HG03460 (cell line): ENCODE measurements around the gene GDI2.
A peak's percentile ranks its signal among the peaks of the same experiment; 100 is the strongest.
"Not testable (repeated sequence)": the region's sequence is repeated elsewhere in the genome, so short reads cannot be mapped to it uniquely, and the experiment has no call there.

Experiments used
- ATAC-seq: cut with Tn5 transposase; IDR thresholded peaks from one replicate; pipeline ENCODE4 v1.9.1; 2021; ENCODE audit not compliant: unreplicated experiment

GDI2 gene

DNA sequence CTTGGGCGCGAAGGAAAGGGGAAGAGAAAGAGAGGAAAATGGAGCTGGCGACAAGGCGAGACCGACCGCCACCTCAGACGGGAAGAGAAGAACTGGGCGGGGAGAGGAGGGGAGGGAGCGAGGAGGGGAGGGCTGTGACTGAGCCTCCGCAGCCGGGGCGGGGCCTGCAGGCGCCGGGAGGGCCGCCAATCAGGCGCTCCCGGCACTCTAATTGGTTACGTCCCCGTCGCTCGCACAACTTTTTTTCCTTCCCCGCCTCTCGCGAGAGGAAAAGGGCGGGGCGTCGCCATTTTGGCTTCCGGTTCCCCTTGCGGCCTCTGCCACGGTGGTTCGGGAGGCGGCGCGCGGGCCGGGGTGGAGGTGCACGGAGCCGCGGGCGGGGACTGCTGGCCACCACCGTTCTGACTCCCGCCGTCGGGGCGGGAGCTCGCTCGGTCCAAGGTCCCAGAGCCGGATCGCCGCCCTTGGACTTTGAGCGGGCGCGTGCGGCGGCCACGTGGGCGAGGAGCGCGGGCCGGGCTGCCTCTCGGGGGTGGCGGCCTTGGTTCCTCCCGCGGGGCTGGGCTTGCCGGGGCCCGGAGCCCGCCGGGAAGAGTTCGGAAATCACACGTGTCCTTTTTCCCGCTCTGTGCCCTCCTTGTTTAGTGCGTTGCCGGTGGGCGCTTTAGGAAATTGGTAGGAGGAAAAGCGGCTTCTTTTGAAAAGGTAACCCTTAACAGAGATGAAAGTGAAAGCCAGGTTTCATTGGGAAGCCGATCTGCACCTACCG, at the start of gene GDI2:
Gene GDI2 (minus strand): TSS at position 94 of the 769 bp plus-strand sequence. CDS start 176 bp downstream, outside the sequence.
- peak; percentile 67 for ATAC-seq

DNA sequence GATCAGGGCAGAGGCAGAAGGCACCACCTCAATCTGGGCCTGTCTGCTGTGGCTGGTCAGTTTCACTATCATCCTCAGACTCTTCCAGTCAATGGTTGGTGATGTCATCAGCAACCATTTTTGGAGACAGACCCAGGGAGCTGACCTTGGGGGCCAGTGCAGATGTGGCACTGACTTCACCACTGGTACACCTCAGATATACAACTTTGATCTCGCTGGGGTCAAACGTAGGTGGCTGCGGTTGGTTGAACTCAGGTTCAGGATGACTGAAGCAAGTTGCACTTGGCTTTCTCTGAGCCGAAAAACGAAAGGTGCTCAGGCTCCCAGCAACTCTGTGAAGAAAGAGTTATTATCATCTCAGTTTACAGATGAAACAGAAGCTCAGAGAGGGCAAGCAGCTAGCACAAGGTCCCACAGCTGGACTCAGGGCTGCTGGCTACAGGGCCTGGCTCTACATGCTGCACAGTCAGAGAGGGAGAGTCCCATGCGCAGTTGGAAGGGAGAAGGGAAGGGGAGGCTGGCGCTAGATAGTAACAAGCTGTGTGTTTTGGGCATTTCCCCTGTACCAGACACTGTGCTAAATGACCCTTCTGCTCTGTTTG, 49.2 kb upstream of the GDI2 start:
- peak; percentile 94 for ATAC-seq

DNA sequence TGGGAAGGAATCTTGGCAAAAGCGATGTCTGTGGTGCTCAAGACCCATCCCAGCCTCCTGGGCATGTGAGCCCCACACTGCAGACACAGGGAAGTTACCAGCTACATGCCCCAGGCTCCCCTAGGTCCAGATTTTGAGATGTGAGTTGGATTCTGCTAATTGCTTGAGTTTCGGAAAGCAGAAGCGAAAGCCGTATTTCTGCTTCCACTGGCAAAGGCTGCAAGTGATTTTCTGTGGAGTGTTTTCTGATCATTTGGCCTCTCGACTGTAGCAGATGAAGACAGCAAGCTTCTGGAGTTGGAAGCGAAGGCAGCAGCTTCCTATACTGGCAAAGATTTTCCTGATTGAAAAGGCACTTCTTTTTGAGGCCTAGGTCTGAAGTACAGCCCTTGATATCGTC, 46.8 kb upstream of the GDI2 start:
- no peak for ATAC-seq

DNA sequence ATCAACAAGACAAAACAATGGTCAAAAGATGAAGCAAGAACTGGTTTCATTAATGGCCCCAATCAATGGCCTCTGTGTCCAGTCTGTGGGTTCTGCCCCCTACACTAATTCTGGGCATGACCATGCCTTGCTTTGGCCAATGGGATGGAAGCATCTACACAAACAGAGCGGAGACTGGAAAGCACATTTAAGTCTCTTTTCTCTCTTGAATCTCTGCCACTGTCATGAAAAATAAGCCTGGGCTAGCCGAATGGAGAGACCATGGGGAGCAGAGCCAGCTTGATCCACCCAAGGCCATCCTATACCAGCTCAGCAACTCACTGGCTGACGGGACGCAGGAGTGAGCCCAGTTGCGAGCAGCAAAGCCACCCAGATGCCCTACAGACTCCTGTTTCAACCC, 45.6 kb upstream of the GDI2 start:
- ATAC-seq = no peak

- no peak for ATAC-seq
These were observed 43.4 kb upstream of the GDI2 start for GRCh38 chr10:5856701-5857004.

DNA sequence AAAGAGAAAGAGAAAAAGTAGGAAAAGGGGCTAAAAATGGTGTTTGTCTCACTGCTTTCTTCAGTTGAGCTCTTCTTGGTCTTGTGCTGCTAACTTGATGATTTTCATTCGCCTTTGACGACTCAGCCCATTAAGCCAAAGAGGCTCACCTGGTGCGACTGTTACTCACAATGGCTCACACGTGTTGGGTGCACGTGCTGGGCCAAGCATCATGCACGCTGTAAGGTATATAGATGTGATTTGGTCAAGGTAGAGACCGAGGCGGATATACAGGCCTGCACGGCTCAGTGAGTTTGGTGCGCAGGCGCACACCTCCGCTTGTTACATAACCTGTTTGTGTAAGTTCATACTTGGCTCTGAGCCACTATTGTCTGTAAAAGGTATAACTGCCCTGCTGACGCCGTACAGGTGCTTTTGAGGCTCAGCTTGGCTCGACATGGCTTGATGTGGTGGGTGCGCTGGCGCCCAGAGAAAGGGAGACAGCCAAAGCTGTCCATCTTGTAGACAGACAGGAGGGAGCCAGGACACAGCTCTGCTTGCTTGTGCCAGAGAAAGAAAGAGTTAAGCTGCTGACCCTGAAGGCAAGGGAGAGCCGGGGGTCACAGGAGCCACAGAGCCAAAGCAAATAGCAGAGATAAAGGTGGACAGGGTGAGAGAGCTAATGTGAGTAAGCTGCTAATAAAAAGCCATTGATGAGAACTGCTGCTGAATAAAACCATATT, 42.9 kb upstream of the GDI2 start:
- ATAC-seq = no peak

DNA sequence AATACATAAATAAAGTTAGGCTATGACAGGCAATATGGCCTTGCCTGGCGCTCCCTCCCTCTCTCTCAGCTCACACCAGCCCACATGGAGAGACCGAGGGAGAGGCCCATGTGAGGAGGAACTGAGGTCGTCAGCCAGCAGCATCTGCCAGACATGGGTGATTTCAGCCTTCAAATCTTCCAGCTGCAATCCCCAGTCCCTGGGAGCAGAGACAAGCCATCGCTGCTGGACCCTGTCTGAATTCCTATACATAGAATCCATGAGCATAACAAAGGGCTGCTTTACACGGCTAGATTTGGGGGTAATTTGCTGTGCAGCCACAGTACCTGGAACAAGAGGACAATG, 40.9 kb upstream of the GDI2 start:
- ATAC-seq = no peak

DNA sequence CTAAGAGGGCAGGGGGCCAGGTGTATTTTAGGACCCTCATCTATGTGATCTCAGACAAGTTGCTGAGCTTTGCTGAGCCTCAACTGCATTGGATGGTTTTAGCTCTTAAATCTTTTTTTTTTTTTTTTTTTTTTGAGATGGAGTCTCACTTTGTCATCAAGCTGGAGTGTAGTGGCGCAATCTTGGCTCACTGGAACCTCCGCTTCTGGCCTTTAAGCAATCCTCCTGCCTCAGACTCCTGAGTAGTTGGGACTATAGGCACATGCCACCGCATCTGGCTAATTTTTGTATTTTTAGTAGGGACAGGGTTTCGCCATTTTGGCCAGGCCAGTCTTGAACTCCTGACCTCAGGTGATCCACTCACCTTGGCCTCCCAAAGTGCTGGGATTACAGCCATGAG, 33.4 kb upstream of the GDI2 start:
- not testable (repeated sequence) for ATAC-seq

GRCh38 chr10:5844345-5845055, 31.3 kb upstream of the GDI2 start:
- ATAC-seq = no peak

GRCh38 chr10:5843686-5844344, 30.6 kb upstream of the GDI2 start:
- ATAC-seq = no peak

- ATAC-seq = no peak
These were observed 28.7 kb upstream of the GDI2 start for GRCh38 chr10:5841965-5842364.

DNA sequence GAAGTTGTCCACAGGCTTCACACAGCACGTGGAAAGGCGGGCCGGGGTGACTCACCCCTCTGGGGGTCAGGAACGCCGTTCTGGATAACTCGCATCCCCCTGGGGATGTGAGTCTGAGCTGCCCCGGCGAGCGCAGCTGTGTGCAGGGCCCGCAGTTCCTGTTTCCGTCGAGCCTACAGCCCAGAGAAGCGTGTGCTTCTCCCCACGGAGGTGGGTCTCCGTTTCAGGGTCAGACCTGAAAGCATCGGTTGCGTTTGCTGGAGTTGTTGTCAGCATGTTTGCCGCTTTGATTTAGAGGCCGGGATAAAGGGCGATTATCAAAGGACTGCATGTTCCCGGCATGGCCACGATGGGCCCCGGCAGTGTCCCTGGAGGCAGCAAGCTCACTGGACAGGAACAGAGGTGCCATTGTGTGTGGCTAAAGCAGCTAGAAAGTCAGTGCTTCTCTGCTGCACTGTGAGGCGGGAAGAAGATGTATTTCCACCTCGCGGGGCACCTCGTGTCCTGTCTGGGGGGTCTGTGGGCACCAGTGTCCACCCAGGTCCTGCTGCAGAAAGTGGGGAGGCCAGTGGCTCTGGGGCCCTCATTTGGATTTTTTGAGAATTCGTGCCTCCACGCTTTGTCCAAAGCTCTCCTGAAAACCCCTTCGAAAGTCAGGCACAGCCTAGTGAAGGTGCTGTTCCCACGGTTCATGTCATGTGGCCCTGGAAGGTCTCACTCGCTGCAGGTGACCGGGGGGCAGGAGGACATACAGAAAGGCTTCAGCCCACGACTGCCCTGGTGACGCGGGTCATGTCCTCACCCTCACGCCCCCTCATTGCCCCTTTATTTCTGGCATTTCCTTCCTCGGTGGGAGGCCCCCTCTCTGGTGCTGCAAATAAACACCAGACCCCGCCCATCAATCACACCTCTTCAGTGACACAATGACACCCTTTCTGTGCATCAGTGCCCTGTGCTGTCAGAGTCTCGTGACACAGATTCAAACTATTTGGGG, 27.4 kb upstream of the GDI2 start:
- peak; percentile 83 for ATAC-seq

- not testable (repeated sequence) for ATAC-seq
These were observed 22.9 kb upstream of the GDI2 start for GRCh38 chr10:5836181-5836580.

DNA sequence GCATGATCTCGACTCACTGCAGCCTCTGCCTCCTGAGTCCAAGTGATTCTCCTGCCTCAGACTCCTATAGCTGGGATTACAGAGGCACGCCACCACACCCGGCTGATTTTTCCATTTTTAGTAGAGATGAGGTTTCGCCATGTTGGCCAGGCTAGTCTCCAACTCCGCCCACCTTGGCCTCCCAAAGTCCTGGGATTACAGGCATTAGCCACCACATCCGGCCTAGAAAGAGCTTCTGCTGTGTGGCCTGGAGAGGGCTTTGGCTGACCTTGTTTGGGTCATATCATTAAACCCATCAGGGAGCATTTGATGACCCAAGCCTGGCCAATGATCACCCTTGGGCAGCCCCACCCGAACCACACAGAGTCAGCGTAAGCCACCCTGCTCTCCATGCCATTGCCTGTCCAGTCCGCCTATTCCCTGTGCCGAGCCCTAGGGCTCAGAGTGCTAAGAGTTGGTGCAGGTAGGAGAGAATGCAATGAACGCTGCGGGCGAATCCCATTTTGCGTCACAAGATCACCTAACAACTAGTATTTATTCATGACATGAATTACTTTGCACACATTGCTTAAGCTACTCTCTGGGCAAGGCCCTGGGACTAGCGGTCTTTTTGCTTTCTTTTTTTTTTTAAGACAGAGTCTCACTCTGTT, 22.3 kb upstream of the GDI2 start:
- no peak for ATAC-seq

- ATAC-seq = no peak
These were observed 20.6 kb upstream of the GDI2 start for GRCh38 chr10:5833814-5834213.

DNA sequence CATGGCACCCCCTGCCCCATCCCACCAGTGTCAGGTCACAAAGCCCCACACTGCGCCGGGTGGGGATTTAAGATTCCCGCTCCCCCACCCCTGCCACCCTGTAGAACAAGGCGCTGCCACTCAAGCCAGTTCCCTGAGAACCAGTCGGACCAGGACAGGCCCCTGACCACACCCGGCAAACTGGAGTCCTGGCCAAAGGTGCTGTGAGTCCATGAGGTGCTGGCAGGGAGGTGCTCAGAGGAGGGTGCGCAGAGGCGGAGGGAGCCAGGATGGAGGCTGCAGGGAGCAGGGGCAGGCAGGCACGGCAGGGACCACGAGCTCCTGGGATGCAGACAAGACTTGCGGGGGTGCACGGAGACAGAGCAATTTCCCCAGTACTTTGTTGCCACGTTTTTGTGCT, 19.7 kb upstream of the GDI2 start:
- no peak for ATAC-seq

DNA sequence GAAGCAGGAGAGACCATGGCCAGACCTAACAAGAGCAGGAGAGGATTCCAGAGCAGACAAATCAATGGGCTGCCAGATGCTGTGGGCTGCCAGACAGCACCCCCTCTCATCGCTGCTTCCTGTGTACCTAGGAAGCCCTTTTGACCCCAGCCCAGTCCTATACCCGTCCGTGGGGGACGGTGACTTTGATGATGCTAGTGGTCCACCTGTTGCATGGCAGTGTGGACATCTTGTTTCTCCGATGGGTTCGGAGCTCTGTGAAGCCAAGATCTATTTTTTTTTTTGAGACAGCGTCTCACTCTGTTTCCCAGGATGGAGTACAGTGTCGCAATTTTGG, 18.2 kb upstream of the GDI2 start:
- no peak for ATAC-seq

DNA sequence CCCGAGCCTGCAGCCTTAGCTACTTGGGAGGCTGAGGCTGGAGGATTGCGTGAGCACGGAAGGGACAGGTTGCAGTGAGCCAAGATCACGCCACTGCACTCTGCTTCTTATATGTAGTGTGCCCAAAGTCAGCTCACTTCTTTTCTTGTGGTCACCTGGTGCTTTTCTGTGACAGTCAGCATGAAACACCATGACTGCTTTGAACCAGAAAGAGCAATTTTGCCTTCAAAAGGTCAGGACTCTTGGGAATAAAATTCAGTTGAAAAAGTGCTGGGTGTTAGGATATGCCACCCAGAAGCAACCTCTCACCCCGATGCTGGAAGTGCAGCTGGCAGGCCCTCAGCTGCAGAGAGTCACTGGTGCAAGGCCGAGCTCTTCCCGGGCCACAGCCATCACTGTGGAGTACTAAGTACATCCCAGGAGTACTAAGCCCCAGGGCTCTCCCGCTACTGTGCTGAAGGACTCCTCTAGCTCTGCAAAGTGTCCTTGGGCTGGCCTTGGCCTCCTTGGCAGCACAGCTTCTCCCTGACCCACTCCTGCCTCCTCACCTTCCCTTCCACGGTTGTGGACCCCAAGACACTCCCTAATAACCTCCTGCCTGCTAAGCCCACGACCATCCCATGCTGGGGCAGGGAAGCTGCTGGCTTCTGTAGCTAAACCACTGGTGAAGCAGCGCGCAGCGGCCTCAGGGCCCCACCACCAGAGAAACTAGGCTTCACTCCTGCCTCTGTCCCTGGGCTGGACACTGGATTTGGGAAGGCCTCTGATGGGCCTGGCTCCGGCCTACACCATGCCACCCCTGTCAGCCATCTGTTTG, 17.6 kb upstream of the GDI2 start:
- no peak for ATAC-seq

- ATAC-seq = no peak
These were observed 16.0 kb upstream of the GDI2 start for GRCh38 chr10:5829267-5829666.
